GM12878 (cell line): ENCODE results near the gene DLST. TPM values are rescaled to one million over a fixed set of nuclear protein-coding genes. Genes with fewer than 3 reads are reported as not detected.

ENCODE experiments used
- ATAC-seq: fragments of 200-7000 bp; cut with Tn5 transposase; 3 replicates; pipeline ENCODE4 v1.9.1; 2020; ENCODE audit warnings: mild to moderate bottlenecking, moderate library complexity
- BruUV-seq: library from RNA; stranded (reverse); fragments of 400-500 nt; replicated peaks from 2 replicates; lab custom pipeline; 2021; lab: Mats Ljungman, UMichigan
- CTCF ChIA-PET: fragments of 300-600 bp; sonication (Branson Sonifier 250); formaldehyde crosslinking; extraction: SDS; loops from one replicate; lab custom pipeline; 2021; ENCODE audit warnings: inconsistent platforms; lab: Yijun Ruan, JAX
- POLR2A ChIA-PET: fragments of 350-600 bp; formaldehyde crosslinking; extraction: SDS; loops from one replicate; lab custom pipeline; 2021; ENCODE audit warnings: inconsistent platforms; lab: Charles Lee
- RAD21 ChIA-PET: fragments of 300-600 bp; sonication (Branson Sonifier 250); formaldehyde crosslinking; loops from one replicate; lab custom pipeline; 2023; ENCODE audit warnings: antibody characterized with exemption; ENCODE audit not compliant: unreplicated experiment; lab: Charles Lee
- SMC1A ChIA-PET: fragments of 300-600 bp; sonication (Branson Sonifier 250); formaldehyde crosslinking; loops from one replicate; lab custom pipeline; 2023; ENCODE audit not compliant: unreplicated experiment, uncharacterized antibody; lab: Charles Lee
- DNase-seq: peaks from one replicate; pipeline ENCODE4 v3.0.0-alpha.2; 2011; ENCODE audit warnings: low read depth, low spot score
- FAIRE-seq: peaks from 3 replicates; lab custom pipeline; 2011; peaks lifted over from hg19 to GRCh38; lab: Jason Lieb, UNC
- H2AFZ ChIP-seq: 2 replicates; pipeline ENCODE4 v1.6.0; 2011; ENCODE audit warnings: low read depth, low read length, control low read depth; ENCODE audit not compliant: control insufficient read depth
- H3K27ac ChIP-seq: 2 replicates; pipeline ENCODE4 v1.5.1; 2011; ENCODE audit warnings: control low read depth; ENCODE audit not compliant: control insufficient read depth, insufficient read depth
- H3K27me3 ChIP-seq, 2 experiments: replicated peaks in 1 of 2; 2 replicates each; pipeline versions ENCODE4 v1.6.0 to v1.6.1; 2011; ENCODE audit warnings: low read length in 1 of 2; ENCODE audit not compliant: control insufficient read depth in 2 of 2, insufficient read depth in 2 of 2
- H3K36me3 ChIP-seq, 2 experiments: 2 replicates each; pipeline ENCODE4 v1.5.1; 2011; ENCODE audit warnings: low read length in 1 of 2; ENCODE audit not compliant: control insufficient read depth in 2 of 2, insufficient read depth in 2 of 2
- H3K4me1 ChIP-seq: 2 replicates; pipeline ENCODE4 v1.6.1; 2011; ENCODE audit warnings: mild to moderate bottlenecking, low read length, moderate library complexity, mixed read lengths; ENCODE audit not compliant: control insufficient read depth, insufficient read depth
- H3K4me2 ChIP-seq: 2 replicates; pipeline ENCODE4 v1.6.0; 2011; ENCODE audit warnings: control low read depth; ENCODE audit not compliant: control insufficient read depth, insufficient read depth
- H3K4me3 ChIP-seq: fragments of 200-600 bp; sonication (generic); 2 replicates; pipeline ENCODE4 v1.5.1; 2016
- H3K79me2 ChIP-seq: 2 replicates; pipeline ENCODE4 v1.6.0; 2011; ENCODE audit warnings: low read length; ENCODE audit not compliant: control insufficient read depth, insufficient read depth
- H3K9ac ChIP-seq: 2 replicates; pipeline ENCODE4 v1.8.0; 2011; ENCODE audit warnings: low read length, control low read depth, mixed read lengths; ENCODE audit not compliant: control insufficient read depth, insufficient read depth
- H3K9me3 ChIP-seq: replicated peaks from 3 replicates; pipeline ENCODE4 v1.5.1; 2011; ENCODE audit warnings: mild to moderate bottlenecking, low read length; ENCODE audit not compliant: control insufficient read depth, insufficient read depth
- H4K20me1 ChIP-seq: 2 replicates; pipeline ENCODE4 v1.6.0; 2011; ENCODE audit not compliant: control insufficient read depth, insufficient read depth
- BACH1 ChIP-seq: fragments of 450-650 bp; IDR thresholded peaks from 2 replicates; pipeline ENCODE4 v1.6.1; 2017; ENCODE audit warnings: mild to moderate bottlenecking, borderline replicate concordance
- BRCA1 ChIP-seq: IDR thresholded peaks from 2 replicates; pipeline ENCODE4 v1.6.1; 2011; ENCODE audit warnings: low read depth, low read length, improper control_type of control experiment
- EGR1 ChIP-seq, 2 experiments: IDR thresholded peaks; 1 replicate in 1 of 2; 2 replicates in 1 of 2; pipeline ENCODE4 v1.6.1; 2011 to 2012; ENCODE audit warnings: low read depth in 2 of 2, low read length in 2 of 2, borderline replicate concordance in 1 of 2, mild to moderate bottlenecking in 1 of 2, moderate library complexity in 1 of 2
- EP300 ChIP-seq, 2 experiments: fragments of 150-350 bp in 1 of 2; IDR thresholded peaks; 2 replicates each; pipeline ENCODE4 v1.6.1; 2011 to 2012; ENCODE audit warnings: low read depth in 2 of 2, low read length in 2 of 2, borderline replicate concordance in 1 of 2, improper control_type of control experiment in 1 of 2, inconsistent platforms in 1 of 2; ENCODE audit not compliant: control insufficient read depth in 1 of 2
- GABPA ChIP-seq: IDR thresholded peaks from 2 replicates; pipeline ENCODE4 v1.6.1; 2014; ENCODE audit warnings: antibody characterized with exemption, low read depth, mild to moderate bottlenecking, inconsistent platforms
- HDAC2 ChIP-seq: fragments of 200-600 bp; sonication (generic); IDR thresholded peaks from 2 replicates; pipeline ENCODE4 v1.6.1; 2017
- LARP7 ChIP-seq: fragments of 450-650 bp; IDR thresholded peaks from 2 replicates; pipeline ENCODE4 v1.6.1; 2017; ENCODE audit warnings: mild to moderate bottlenecking
- MYB ChIP-seq: fragments of 150-350 bp; IDR thresholded peaks from 2 replicates; pipeline ENCODE4 v1.6.1; 2014; ENCODE audit warnings: mild to moderate bottlenecking, low read depth, low read length, borderline replicate concordance
- NFYB ChIP-seq: IDR thresholded peaks from 2 replicates; pipeline ENCODE4 v1.6.1; 2011; ENCODE audit warnings: low read depth, mild to moderate bottlenecking, low read length, improper control_type of control experiment, moderate library complexity; ENCODE audit not compliant: insufficient read depth
- PAX8 ChIP-seq: fragments of 450-650 bp; IDR thresholded peaks from 2 replicates; pipeline ENCODE4 v1.6.1; 2017; ENCODE audit warnings: mild to moderate bottlenecking, moderate library complexity
- WGBS: methylation state at CpG from one replicate; pipeline ENCODE4 v1.1.6; 2016; ENCODE audit warnings: low lambda C conversion rate; ENCODE audit not compliant: insufficient replicate concordance, insufficient coverage; ENCODE audit errors: missing lambda C conversion rate; 5-methylcytosine and 5-hydroxymethylcytosine counted together
- in situ Hi-C: fragments of 300-500 bp; cut with MboI; formaldehyde crosslinking; loops from 9 replicates; pipeline ENCODE4 v1.14.3; 2018; ENCODE audit warnings: mixed read lengths
- intact Hi-C: fragments of 100-400 bp; cut with micrococcal nuclease; formaldehyde crosslinking; loops from one replicate; pipeline ENCODE4 v1.14.2; 2022; ENCODE audit not compliant: unreplicated experiment
- polyA plus RNA-seq, 11 experiments: library from polyadenylated mRNA; depleted of rRNA in 4 of 11; unstranded in 6 of 11; stranded (reverse) in 5 of 11; fragments of >200 nt; fragmentation: Nextera tagmentation in 4 of 11; fragmentation: Illumina TruSeq in 1 of 11; extraction: Ambion mirVana in 4 of 11; extraction: Trizol in 1 of 11; gene quantifications; 1 replicate in 1 of 11; 2 replicates in 10 of 11; pipeline versions ENCODE4 v1.2.1 to v1.2.3, GENCODE V29; 2011 to 2016; ENCODE audit warnings: inconsistent platforms in 2 of 11, missing spikeins in 2 of 11, low read depth in 1 of 11
- total RNA-seq, 4 experiments: library from RNA; depleted of rRNA in 3 of 4; stranded (reverse); fragments of >200 nt in 3 of 4; fragmentation: Illumina TruSeq in 1 of 4; extraction: Trizol in 1 of 4; gene quantifications; 2 replicates each; pipeline versions ENCODE4 v1.2.1 to v1.2.3, GENCODE V29; 2013 to 2021
- TF ChIP-seq, protein P1 (sequence below): fragments of 450-650 bp; IDR thresholded peaks from 2 replicates; pipeline ENCODE4 v1.6.1; 2017; ENCODE audit warnings: antibody characterized with exemption, mild to moderate bottlenecking, moderate library complexity
- TF ChIP-seq, protein P2 (sequence below): fragments of 450-650 bp; formaldehyde crosslinking; IDR thresholded peaks from 2 replicates; pipeline ENCODE4 v1.4.0; 2020; ENCODE audit warnings: mild to moderate bottlenecking, moderate library complexity
- TF ChIP-seq, protein P3 (sequence below): fragments of 450-650 bp; IDR thresholded peaks from 2 replicates; pipeline ENCODE4 v1.6.1; 2014; ENCODE audit warnings: mild to moderate bottlenecking

Gene DLST
- total and polyA plus RNA-seq, 10 of the 15 experiments (the other 5 are each of a cell fraction or from before 2014, with no cell fraction given): 2.9 to 141 (median 67.7) TPM

DNA sequence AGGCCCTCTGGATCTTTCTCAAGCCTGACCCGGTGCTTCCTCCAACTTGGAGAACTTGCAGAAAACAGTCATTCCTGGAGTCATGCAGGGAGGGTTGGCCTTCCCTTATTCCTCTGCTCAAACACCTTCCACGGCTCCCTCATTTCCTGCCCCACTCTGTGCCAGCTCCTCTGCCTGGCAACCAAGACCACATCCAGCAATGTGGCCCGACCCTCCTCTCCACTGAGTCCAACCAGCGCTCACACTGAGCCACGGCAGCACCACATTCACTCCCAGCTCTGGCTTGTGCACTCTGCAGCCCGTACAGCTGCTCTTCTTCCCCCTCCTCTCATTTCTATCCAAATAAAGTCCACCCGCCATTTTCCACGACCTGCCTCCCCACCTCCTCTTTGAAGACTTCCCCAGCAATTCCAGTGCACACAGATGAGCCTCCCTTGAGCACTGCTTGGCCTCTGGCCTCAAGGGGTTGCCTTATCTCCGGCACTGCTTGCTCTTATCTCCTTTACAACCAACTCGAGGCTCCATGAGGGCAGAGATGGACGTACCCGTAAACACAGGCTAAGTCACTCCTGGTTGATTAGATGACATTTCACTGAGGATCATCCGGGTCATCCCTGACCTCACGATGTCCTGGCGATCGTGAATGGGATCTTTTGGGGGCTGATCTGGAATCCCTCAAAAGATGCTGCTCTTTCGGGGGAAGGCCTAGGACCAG lies 68.3 kb downstream of the DLST start (continued):
- TF ChIP-seq BRCA1 (no peak), GABPA (no peak)
- TF ChIP-seq, all 136 proteins: peak for 0

DNA sequence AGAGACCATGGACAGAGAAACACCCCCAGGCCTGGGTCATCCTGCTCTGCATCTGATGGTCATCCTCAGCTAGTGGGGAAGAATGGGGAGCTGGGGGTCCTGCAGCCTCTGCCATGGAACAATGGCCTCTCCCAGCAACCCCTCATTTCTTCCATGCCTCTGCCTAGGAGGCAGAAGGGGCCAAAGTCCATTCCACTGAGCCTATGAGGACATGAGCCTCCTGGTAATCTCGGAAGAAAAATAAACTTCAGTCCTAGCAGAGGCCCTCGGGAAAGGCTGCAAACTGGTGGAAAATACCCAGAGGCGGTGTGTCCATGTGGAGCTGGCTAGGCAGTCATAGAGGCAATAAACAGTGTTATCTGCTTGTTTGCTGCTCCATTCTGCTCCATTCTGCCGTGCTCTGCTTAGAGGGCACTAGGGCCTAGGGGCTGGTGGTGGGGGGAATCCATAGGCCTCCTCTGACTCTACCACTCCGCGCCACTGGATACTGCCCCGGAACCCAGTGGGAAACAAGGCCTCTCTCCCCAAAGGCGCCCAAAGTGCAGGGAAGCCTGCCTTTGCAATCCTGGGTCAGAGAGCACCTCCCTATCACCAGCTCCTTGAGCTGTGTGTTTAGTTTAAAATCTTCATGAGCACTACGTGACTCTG lies 69.2 kb downstream of the DLST start:
- ChIA-PET CTCF (interaction anchor here (1.3 to 3.4 kb wide), 2 partner anchors 17 to 137 kb away, joined by 3 to 18 read pairs; no protein-coding TSS in a partner anchor), SMC1A (interaction anchor here (1.3 kb wide), 1 partner anchor 12 kb away, joined by 4 read pairs; no protein-coding TSS in a partner anchor), RAD21 (interaction anchor here (1.1 to 1.8 kb wide), 3 partner anchors 9 to 138 kb away, joined by 3 to 6 read pairs (median 4); no protein-coding TSS in a partner anchor), POLR2A (interaction anchor here (0.9 kb wide), 1 partner anchor 111 kb away, joined by 4 read pairs; no protein-coding TSS in a partner anchor)
- Histone ChIP-seq H2AFZ (no peak overlapping the region), H3K4me3 (no peak overlapping the region), H3K4me1 (peaks cover 4% of the 10 kb centered on the region), H3K9ac (no peak overlapping the region), H3K4me2 (no peak overlapping the region), H3K27me3 (no peaks in the 10 kb centered on the region; a peak in 2 of 4 replicates), H3K36me3 (no peaks in the 10 kb centered on the region), H3K27ac (no peak overlapping the region), H4K20me1 (no peaks in the 10 kb centered on the region), H3K9me3 (no peaks in the 10 kb centered on the region), H3K79me2 (no peaks in the 10 kb centered on the region)
- 59% methylated on average over 9 of the region's 9 CpGs for WGBS
- in situ Hi-C loops (no loop called here), intact Hi-C loops (no loop called here)
- BruUV-seq: no TSS peak
- no peak for DNase-seq
- no peak for ATAC-seq
- no peak for FAIRE-seq
- no peak for TF ChIP-seq EGR1 (IDR thresholded peaks at IDR 0.05; ENCODE audit: borderline replicate concordance in 1 of 2, low read depth in 2 of 2, low read length in 2 of 2)
- TF ChIP-seq NFYB: no peak
- no peak for TF ChIP-seq HDAC2
- no peak for TF ChIP-seq EP300 (IDR thresholded peaks at IDR 0.05; ENCODE audit: borderline replicate concordance in 1 of 2, control insufficient read depth in 1 of 2, low read depth in 2 of 2, low read length in 2 of 2)
- TF ChIP-seq, protein P1, sequence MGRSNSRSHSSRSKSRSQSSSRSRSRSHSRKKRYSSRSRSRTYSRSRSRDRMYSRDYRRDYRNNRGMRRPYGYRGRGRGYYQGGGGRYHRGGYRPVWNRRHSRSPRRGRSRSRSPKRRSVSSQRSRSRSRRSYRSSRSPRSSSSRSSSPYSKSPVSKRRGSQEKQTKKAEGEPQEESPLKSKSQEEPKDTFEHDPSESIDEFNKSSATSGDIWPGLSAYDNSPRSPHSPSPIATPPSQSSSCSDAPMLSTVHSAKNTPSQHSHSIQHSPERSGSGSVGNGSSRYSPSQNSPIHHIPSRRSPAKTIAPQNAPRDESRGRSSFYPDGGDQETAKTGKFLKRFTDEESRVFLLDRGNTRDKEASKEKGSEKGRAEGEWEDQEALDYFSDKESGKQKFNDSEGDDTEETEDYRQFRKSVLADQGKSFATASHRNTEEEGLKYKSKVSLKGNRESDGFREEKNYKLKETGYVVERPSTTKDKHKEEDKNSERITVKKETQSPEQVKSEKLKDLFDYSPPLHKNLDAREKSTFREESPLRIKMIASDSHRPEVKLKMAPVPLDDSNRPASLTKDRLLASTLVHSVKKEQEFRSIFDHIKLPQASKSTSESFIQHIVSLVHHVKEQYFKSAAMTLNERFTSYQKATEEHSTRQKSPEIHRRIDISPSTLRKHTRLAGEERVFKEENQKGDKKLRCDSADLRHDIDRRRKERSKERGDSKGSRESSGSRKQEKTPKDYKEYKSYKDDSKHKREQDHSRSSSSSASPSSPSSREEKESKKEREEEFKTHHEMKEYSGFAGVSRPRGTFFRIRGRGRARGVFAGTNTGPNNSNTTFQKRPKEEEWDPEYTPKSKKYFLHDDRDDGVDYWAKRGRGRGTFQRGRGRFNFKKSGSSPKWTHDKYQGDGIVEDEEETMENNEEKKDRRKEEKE: no peak
- no peak for TF ChIP-seq BACH1
- TF ChIP-seq, protein P2, sequence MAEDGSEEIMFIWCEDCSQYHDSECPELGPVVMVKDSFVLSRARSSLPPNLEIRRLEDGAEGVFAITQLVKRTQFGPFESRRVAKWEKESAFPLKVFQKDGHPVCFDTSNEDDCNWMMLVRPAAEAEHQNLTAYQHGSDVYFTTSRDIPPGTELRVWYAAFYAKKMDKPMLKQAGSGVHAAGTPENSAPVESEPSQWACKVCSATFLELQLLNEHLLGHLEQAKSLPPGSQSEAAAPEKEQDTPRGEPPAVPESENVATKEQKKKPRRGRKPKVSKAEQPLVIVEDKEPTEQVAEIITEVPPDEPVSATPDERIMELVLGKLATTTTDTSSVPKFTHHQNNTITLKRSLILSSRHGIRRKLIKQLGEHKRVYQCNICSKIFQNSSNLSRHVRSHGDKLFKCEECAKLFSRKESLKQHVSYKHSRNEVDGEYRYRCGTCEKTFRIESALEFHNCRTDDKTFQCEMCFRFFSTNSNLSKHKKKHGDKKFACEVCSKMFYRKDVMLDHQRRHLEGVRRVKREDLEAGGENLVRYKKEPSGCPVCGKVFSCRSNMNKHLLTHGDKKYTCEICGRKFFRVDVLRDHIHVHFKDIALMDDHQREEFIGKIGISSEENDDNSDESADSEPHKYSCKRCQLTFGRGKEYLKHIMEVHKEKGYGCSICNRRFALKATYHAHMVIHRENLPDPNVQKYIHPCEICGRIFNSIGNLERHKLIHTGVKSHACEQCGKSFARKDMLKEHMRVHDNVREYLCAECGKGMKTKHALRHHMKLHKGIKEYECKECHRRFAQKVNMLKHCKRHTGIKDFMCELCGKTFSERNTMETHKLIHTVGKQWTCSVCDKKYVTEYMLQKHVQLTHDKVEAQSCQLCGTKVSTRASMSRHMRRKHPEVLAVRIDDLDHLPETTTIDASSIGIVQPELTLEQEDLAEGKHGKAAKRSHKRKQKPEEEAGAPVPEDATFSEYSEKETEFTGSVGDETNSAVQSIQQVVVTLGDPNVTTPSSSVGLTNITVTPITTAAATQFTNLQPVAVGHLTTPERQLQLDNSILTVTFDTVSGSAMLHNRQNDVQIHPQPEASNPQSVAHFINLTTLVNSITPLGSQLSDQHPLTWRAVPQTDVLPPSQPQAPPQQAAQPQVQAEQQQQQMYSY: no peak
- TF ChIP-seq LARP7: no peak
- TF ChIP-seq, protein P3, sequence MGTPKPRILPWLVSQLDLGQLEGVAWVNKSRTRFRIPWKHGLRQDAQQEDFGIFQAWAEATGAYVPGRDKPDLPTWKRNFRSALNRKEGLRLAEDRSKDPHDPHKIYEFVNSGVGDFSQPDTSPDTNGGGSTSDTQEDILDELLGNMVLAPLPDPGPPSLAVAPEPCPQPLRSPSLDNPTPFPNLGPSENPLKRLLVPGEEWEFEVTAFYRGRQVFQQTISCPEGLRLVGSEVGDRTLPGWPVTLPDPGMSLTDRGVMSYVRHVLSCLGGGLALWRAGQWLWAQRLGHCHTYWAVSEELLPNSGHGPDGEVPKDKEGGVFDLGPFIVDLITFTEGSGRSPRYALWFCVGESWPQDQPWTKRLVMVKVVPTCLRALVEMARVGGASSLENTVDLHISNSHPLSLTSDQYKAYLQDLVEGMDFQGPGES: no peak
- TF ChIP-seq PAX8: no peak
- no peak for TF ChIP-seq MYB
